Measurements from ENCODE around the gene NKX3-2. TPM values are rescaled to one million over a fixed set of nuclear protein-coding genes. Genes with fewer than 3 reads are reported as not detected.

The NKX3-2 gene
- total RNA-seq, 1 donor from 2014 or later = 5.9 TPM

- peaks cover 56% of the 10 kb centered on the region for H3K27me3 Mint-ChIP-seq (ENCODE audit: low read depth, unreplicated experiment)
- Histone ChIP-seq H3K4me2 (ENCODE audit: low read length) (no peak overlapping the region), H4K20me1 (ENCODE audit: insufficient read depth, low read length) (peaks cover 20% of the 10 kb centered on the region), H3K27ac (ENCODE audit: low read depth, low read length) (no peak overlapping the region), H3K4me1 (ENCODE audit: insufficient read depth, low read length) (no peaks in the 10 kb centered on the region), H3K9ac (ENCODE audit: low read length) (no peak overlapping the region), H3K27me3 (ENCODE audit: insufficient read depth, low read length) (peaks cover 98% of the 10 kb centered on the region), H3K4me3 (ENCODE audit: insufficient read depth, low read depth, low read length) (no peak overlapping the region), H3K79me2 (ENCODE audit: insufficient read depth, low read length) (no peaks in the 10 kb centered on the region), H3K36me3 (ENCODE audit: insufficient read depth, low read length) (no peaks in the 10 kb centered on the region), H3K9me3 (ENCODE audit: insufficient read depth, low read depth, low read length) (peaks cover 18% of the 10 kb centered on the region), H2AFZ (ENCODE audit: low read depth, low read length) (no peak overlapping the region)
- H3K27ac Mint-ChIP-seq (ENCODE audit: unreplicated experiment) = no peak overlapping the region
- FAIRE-seq = no peak
- peaks cover 15% of the 10 kb centered on the region for H3K9me3 Mint-ChIP-seq (ENCODE audit: unreplicated experiment)
- TF ChIP-seq EZH2 (IDR thresholded peaks at IDR 0.05; ENCODE audit: insufficient read depth, low read length) (peak; percentile 61), CTCF (IDR thresholded peaks at IDR 0.05; ENCODE audit: insufficient read depth, low read depth, low read length) (no peak)
- no peak overlapping the region for H3K4me3 Mint-ChIP-seq (ENCODE audit: unreplicated experiment)
- H3K4me1 Mint-ChIP-seq (ENCODE audit: low read depth, unreplicated experiment) = no peaks in the 10 kb centered on the region
- no peak for DNase-seq (ENCODE audit: low read depth)
- peaks cover 12% of the 10 kb centered on the region for H3K36me3 Mint-ChIP-seq (ENCODE audit: low read depth, unreplicated experiment)
Observed at GRCh38 chr4:13537832-13538177, 6.5 kb downstream of the NKX3-2 start.

- Histone ChIP-seq H2AFZ (ENCODE audit: low read depth, low read length) (no peak overlapping the region), H4K20me1 (ENCODE audit: insufficient read depth, low read length) (peaks cover 23% of the 10 kb centered on the region), H3K36me3 (ENCODE audit: insufficient read depth, low read length) (no peaks in the 10 kb centered on the region), H3K4me1 (ENCODE audit: insufficient read depth, low read length) (no peaks in the 10 kb centered on the region), H3K27ac (ENCODE audit: low read depth, low read length) (no peak overlapping the region), H3K79me2 (ENCODE audit: insufficient read depth, low read length) (no peaks in the 10 kb centered on the region), H3K27me3 (ENCODE audit: insufficient read depth, low read length) (peaks cover 98% of the 10 kb centered on the region), H3K9me3 (ENCODE audit: insufficient read depth, low read depth, low read length) (peaks cover 18% of the 10 kb centered on the region), H3K4me2 (ENCODE audit: low read length) (no peak overlapping the region), H3K9ac (ENCODE audit: low read length) (no peak overlapping the region), H3K4me3 (ENCODE audit: insufficient read depth, low read depth, low read length) (no peak overlapping the region)
- no peak overlapping the region for H3K27ac Mint-ChIP-seq (ENCODE audit: unreplicated experiment)
- peaks cover 3% of the 10 kb centered on the region for H3K4me1 Mint-ChIP-seq (ENCODE audit: low read depth, unreplicated experiment)
- FAIRE-seq (no peak), DNase-seq (ENCODE audit: low read depth) (no peak)
- H3K9me3 Mint-ChIP-seq (ENCODE audit: unreplicated experiment) = peaks cover 15% of the 10 kb centered on the region
- peaks cover 12% of the 10 kb centered on the region for H3K36me3 Mint-ChIP-seq (ENCODE audit: low read depth, unreplicated experiment)
- TF ChIP-seq EZH2 (IDR thresholded peaks at IDR 0.05; ENCODE audit: insufficient read depth, low read length) (no peak), CTCF (IDR thresholded peaks at IDR 0.05; ENCODE audit: insufficient read depth, low read depth, low read length) (no peak)
- H3K4me3 Mint-ChIP-seq (ENCODE audit: unreplicated experiment) = no peak overlapping the region
- H3K27me3 Mint-ChIP-seq (ENCODE audit: low read depth, unreplicated experiment) = peaks cover 56% of the 10 kb centered on the region
Observed at GRCh38 chr4:13537011-13537831, 7.1 kb downstream of the NKX3-2 start.

GRCh38 chr4:13536607-13537006 is 7.7 kb downstream of the NKX3-2 start:
- Histone ChIP-seq H3K9me3 (ENCODE audit: insufficient read depth, low read depth, low read length) (peaks cover 18% of the 10 kb centered on the region), H3K4me2 (ENCODE audit: low read length) (no peak overlapping the region), H3K36me3 (ENCODE audit: insufficient read depth, low read length) (no peaks in the 10 kb centered on the region), H2AFZ (ENCODE audit: low read depth, low read length) (no peak overlapping the region), H3K79me2 (ENCODE audit: insufficient read depth, low read length) (no peaks in the 10 kb centered on the region), H3K27ac (ENCODE audit: low read depth, low read length) (no peak overlapping the region), H3K4me3 (ENCODE audit: insufficient read depth, low read depth, low read length) (no peak overlapping the region), H3K4me1 (ENCODE audit: insufficient read depth, low read length) (no peaks in the 10 kb centered on the region), H3K27me3 (ENCODE audit: insufficient read depth, low read length) (peaks cover 99% of the 10 kb centered on the region), H3K9ac (ENCODE audit: low read length) (no peak overlapping the region), H4K20me1 (ENCODE audit: insufficient read depth, low read length) (peaks cover 23% of the 10 kb centered on the region)
- H3K9me3 Mint-ChIP-seq (ENCODE audit: unreplicated experiment) = peaks cover 15% of the 10 kb centered on the region
- H3K36me3 Mint-ChIP-seq (ENCODE audit: low read depth, unreplicated experiment) = peaks cover 12% of the 10 kb centered on the region
- H3K27me3 Mint-ChIP-seq (ENCODE audit: low read depth, unreplicated experiment) = peaks cover 56% of the 10 kb centered on the region
- H3K27ac Mint-ChIP-seq (ENCODE audit: unreplicated experiment) = no peak overlapping the region
- H3K4me1 Mint-ChIP-seq (ENCODE audit: low read depth, unreplicated experiment) = peaks cover 3% of the 10 kb centered on the region
- no peak for FAIRE-seq
- no peak for DNase-seq (ENCODE audit: low read depth)
- H3K4me3 Mint-ChIP-seq (ENCODE audit: unreplicated experiment) = no peak overlapping the region
- no peak for TF ChIP-seq EZH2 (IDR thresholded peaks at IDR 0.05; ENCODE audit: insufficient read depth, low read length)
- TF ChIP-seq CTCF (IDR thresholded peaks at IDR 0.05; ENCODE audit: insufficient read depth, low read depth, low read length) = no peak
